GM12873 (cell line): ENCODE measurements around the gene POLH.

Experiments used
- TF ChIP-seq, protein P1 (sequence below): IDR thresholded peaks from 2 replicates; pipeline ENCODE4 v1.5.1; 2012; ENCODE audit warnings: low read depth, mild to moderate bottlenecking, moderate library complexity, low read length, control low read depth; ENCODE audit not compliant: insufficient read depth; ENCODE audit errors: missing control alignments

The POLH gene

DNA sequence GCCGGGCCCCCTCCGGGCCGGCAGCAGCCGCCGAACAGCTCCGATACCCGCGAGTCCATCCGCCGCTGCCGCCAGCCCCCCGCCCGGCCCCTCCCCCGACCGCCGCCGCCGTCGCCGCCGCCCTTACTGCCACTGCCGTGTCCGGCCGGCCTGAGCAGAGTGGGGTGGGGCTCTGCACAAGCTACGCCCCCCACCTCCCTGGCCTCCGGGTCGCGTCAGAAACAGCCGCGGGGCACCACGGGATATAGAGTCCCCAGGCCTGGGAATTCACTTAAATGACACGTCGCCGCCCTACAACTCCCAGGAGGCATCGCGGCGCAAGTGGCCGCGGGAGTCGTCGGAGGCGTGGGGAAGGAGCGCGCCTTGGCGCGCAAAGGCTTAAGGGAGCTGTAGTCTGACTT lies 53.1 kb downstream of the POLH start, which contains the start of gene GTPBP2:
TSS of gene GTPBP2 (minus strand) at position 161 of the 401 bp plus-strand sequence. CDS start at position 59, 102 bp downstream.
- TF ChIP-seq, protein P1, sequence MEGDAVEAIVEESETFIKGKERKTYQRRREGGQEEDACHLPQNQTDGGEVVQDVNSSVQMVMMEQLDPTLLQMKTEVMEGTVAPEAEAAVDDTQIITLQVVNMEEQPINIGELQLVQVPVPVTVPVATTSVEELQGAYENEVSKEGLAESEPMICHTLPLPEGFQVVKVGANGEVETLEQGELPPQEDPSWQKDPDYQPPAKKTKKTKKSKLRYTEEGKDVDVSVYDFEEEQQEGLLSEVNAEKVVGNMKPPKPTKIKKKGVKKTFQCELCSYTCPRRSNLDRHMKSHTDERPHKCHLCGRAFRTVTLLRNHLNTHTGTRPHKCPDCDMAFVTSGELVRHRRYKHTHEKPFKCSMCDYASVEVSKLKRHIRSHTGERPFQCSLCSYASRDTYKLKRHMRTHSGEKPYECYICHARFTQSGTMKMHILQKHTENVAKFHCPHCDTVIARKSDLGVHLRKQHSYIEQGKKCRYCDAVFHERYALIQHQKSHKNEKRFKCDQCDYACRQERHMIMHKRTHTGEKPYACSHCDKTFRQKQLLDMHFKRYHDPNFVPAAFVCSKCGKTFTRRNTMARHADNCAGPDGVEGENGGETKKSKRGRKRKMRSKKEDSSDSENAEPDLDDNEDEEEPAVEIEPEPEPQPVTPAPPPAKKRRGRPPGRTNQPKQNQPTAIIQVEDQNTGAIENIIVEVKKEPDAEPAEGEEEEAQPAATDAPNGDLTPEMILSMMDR: no peak

DNA sequence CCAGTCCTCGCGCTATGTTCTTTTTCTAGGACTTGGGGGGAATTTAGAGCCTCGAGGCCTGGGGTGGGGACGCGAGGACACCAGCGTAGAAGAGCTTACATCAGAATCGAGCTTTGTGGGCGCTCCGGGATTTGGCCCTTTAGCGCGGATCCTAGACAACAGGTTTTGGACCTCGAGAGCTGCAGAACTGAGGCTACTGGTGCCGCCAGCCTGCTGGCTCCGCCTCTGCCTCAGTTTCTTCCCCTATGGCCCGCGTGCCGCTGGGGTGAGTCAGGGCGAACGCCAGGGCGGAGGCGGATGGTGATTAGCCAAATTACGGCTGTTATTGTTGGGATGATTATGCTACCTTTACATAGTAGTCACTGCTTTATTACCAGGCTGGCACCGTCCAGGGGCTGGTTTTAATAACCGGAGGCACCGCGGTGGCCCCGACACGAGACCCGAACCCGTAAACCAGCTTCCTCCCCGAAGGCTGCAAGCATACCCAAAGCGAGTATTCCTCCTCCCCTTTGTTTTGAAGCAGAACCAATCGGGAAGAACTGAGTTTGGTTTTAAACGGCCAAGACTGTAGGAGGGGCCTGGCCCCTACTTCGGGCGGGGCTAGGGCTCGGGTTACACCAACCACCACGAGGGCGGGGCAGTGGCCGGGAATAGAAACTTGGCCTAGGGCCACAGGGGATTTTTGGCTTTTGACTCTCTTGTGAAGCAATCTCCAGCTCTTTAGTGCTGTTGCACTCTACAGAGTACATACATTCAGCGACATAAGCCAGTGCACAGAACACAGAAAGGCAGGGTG lies 53.7 kb downstream of the POLH start:
- TF ChIP-seq, protein P1: no peak

DNA sequence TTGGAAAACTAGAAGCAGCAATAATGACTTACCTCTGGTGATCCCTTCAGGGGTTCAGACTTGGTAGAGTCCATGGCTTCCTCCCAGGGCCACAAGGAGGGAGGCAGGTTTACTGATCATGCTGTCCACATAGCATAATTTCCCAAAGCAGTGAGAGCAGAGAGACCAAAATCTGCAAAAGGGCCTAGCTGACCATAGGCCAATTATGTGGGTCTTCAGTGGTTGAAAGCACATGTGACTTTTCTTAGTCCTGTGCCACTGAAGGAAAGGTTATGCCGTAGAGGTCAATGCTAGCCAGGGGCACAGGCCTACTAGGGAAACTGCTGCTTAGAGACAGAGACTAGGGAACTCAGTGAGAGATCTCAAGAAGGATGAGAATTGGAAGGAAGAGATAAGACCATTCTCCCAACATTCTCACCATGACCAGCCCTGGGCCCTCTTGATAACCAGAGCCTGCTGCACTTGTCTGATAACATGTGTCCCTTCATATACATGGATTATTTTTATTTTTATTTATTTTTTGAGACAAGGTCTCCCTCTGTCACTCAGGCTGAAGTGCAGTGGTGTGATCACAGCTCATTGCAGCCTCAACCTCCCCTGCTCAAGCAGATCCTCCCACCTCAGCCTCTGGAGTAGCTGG lies 55.1 kb downstream of the POLH start:
- TF ChIP-seq, protein P1: no peak

DNA sequence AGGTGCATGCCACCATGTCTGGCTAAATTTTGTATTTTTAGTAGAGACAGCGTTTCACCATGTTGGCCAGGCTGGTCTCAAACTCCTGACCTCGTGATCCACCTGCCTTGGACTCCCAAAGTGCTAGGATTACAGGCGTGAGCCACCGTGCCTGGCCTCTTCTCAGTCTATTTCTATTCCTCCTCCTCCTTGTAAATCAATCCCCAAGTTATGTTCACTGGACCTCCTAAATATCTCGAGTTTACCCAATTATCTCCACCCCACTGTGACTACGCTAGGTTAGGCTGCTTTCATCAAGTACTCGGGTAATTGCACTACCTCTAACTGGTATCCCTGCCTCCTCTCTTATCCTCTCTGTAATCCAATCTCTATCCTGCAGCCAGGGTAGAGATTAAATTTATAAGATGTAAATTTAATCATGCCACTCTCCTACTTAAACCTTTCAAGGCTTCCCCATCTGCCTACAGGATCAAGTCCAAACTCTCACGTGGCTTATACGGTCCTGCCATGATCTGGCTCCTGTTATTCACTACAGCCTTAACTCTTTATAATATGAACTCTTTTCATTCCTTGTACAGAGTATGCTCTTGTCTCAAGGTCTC lies 58.8 kb downstream of the POLH start:
- TF ChIP-seq, protein P1: no peak

DNA sequence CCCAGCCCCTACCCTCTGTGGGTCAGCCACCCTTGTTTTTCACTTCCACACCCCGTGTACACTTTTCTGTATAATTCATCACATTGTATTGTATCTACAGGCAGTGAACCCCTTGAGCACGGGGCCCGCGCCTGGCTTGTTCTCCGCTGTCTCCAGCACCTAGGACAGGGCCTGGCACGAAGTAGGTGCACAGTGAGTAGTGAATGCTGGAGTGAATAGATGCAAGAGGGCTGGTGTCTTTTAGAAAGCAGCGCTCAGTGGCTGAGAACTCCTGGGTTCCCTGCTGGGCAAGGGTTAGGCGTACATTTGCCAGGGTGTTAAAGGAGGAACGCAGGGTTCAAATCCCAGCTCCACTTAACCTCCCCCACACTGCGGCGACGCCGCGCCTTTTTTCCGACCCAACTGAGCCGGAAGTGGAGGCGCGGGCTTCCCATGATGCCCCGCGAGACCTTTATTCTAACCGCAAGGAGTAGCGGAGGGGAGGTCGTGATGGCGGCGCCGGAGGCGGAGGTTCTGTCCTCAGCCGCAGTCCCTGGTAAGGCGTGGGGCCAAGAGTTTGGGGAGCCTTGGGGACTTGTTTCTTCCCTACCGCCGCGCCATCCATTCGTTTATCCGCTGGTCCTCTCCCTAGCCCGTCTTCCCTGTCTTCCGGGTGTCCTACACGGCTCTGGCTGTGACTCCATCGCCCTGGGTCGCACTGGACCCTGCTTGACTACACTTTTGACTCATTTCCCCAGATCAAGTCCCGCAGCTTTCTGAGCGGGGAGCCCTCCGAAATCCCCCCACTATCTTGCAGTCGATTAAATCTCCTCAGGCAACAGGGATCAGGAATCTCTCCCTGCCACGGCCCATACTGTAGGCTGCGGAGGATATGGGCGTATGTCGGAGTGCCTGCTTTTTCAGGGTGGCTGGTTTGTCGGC lies 59.7 kb downstream of the POLH start, which contains the start of gene MAD2L1BP:
TSS of gene MAD2L1BP (plus strand) at position 454 of the 921 bp plus-strand sequence. CDS start at position 490, 36 bp downstream.
- TF ChIP-seq, protein P1: no peak

DNA sequence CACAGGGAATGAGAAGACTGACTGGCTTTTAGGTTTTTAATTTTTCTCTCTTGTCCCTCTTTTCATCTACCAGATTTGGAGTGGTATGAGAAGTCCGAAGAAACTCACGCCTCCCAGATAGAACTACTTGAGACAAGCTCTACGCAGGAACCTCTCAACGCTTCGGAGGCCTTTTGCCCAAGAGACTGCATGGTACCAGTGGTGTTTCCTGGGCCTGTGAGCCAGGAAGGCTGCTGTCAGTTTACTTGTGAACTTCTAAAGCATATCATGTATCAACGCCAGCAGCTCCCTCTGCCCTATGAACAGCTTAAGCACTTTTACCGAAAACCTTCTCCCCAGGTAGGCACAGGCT lies 60.3 kb downstream of the POLH start:
- TF ChIP-seq, protein P1: no peak
